ENCODE results near the gene CST9L.
"Not testable (repeated sequence)": the region's sequence is repeated elsewhere in the genome, so short reads cannot be mapped to it uniquely, and the experiment has no call there.

CST9L gene

DNA sequence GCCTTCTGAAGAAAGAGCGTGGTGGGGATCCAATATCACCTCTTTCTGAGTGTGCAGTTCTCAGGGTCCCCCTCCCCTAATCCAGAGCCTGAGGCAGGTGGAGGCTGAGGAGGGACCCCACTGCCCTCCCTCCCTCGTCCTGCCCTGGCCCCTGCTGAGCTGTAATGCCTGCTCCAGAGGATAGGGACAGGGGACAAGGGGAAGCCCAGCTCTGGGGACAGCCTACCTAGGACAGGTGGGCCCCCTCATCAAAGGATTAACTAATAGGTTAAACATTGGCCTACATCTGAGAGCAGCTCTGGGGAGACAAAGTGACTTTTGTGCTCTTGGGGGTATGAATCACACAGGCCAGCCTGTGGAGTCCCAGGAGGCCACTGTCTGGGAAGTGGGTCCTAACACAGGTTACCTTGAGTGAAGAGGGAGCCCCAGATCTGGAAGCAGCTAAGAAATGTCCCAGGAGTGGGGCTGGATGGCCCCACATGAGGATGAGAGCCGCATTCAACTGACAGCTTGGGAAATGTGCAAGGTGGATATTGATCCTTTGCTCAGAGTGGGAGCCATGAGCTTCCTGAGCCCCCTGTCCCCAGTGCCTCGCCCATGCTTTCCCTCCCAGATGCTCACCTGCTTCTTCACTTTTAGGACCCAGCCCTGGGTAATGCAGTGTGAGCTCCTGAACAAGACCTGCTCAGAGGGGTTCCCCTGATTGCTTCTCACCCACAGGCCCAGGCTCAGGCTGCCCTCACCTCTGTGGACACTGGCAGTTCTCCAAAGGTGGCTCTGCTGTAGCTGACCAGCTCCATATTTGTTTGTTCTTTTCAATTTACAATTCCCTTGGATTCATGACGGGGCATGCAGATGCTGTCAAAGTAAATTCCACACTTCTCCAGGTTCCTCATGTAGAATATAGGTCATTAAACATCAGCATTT, 17.8 kb upstream of the CST9L start:
- no peak for DNase-seq

GRCh38 chr20:23585449-23585807, 17.1 kb upstream of the CST9L start:
- DNase-seq = no peak

- no peak for DNase-seq
Measured at GRCh38 chr20:23584434-23585199, 16.3 kb upstream of the CST9L start.

GRCh38 chr20:23583526-23583925, 15.2 kb upstream of the CST9L start:
- no peak for DNase-seq

DNA sequence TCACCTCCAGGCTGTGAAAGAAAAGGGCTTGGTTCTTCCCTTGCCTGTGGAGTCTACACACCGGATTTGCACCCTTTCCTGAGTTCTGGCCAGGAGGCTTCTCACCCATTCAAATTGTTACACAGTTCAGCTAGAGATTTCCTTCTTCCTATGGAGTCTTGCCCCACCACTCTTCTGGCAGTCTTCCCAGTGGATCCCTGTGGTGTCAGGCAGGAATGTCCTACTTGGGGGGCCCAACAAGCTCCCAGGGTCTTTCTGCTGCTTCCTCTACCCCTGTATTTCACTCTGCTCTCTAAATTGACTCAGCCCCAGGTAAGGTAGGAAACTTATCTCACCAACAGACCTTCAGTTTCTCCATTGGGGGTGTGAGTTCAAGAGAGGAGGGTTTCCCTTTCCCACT, 14.0 kb upstream of the CST9L start:
- DNase-seq = no peak

DNA sequence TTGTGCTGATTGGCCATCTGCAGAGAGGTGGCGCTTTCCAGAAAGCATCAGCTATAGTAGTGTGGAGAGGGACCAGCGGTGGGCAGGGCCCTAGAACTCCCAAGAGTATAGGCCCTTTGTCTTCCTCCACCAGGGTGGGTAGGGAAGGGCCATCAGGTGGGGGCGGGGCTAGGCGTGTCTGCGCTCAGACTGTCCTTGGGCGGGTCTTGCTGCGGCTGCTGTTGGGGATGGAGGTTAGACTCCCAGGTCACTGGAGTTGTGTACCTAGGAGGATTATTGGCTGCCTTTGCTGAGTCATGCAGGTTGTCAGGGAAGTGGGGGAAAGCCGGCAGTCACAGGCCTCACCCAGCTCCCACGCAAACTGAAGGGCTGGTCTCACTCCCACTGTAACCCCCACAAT, 13.5 kb upstream of the CST9L start:
- not testable (repeated sequence) for DNase-seq

DNA sequence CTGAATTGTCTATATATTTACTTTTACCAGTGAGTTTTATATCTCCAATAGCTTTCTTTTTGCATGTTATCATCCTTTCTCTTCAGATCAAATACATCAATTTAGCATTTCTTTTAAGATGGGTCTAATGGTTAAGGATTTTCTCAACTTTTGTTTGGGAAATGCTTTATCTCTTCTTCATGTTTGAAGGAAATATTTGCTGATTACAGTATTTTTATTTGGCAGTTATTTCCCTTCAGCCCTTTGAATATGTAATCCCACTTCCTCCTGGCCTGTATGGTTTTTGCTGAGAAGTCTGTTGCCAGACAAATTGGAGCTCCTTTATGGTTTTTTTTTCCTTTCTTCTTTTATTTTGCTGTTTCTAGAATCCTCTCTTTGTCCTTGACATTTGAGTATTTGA, 6.7 kb upstream of the CST9L start:
- DNase-seq = no peak

DNA sequence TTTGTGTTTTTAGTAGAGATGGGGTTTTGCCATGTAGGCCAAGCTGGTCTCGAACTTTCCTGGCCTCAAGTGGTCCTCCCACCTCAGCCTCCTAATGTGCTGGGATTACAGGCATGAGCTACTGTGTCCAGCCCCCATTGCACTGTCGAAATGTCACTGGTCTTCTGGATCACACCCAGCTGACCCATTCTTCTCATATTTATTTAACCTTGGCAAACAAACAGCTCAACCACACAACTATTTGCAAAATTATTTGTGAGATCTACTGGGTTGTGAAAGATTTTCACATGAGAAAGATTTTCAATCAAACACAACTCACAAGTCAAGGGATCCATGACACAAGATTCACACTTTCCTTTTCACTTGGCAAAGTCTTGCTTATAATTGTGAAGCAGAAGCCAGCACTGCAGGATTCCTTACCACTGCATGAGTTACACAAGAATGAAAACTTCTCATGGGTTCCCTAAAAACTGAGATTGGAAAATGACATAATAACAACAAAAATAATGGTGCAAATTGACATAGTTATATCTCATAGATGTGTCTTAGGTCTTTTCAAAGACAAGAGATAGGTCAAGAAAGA, 2.0 kb upstream of the CST9L start:
- no peak for DNase-seq

GRCh38 chr20:23569570-23569969, 1.3 kb upstream of the CST9L start:
- no peak for DNase-seq

- DNase-seq = no peak
Measured at GRCh38 chr20:23568971-23569330, 667 bp upstream of the CST9L start.

DNA sequence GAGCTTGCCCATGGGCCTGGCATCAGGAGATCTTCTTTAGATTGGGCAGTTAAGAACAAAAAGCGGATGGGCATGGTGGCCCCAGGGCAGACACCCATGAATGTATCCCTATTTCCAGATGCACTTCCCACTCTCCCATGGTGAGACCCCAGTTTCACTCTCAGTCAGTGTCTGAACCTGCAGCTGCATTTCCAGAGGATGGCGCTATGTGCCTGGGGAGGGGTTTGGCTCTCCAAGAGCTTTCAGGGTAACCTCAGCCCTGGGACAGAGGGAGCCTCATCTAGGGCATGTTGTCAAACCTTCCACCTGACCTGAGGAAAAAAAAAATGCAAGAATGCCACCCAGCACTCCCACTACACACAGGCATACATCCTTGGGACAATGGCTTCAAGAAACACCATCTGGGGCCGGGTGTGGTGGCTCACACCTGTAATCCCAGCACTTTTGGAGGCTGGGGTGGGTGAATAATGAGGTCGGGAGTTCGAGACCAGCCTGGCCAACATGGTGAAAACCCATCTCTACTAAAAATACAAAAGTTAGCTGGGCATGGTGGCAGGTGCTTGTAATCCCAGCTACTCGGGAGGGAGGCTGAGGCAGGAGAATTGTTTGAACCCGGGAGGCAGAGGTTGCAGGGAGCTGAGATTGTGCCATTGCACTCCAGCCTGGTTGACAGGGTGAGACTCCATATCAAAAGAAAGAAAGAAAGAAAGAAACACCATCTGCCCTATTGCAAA, 1.9 kb downstream of the CST9L start:
- no peak for DNase-seq

- no peak for DNase-seq
Measured at GRCh38 chr20:23565503-23566045, 2.7 kb downstream of the CST9L start.

- DNase-seq = no peak
Measured at GRCh38 chr20:23564927-23565326, 3.4 kb downstream of the CST9L start.

- DNase-seq = no peak
Measured at GRCh38 chr20:23562721-23563342, 5.5 kb downstream of the CST9L start.

DNA sequence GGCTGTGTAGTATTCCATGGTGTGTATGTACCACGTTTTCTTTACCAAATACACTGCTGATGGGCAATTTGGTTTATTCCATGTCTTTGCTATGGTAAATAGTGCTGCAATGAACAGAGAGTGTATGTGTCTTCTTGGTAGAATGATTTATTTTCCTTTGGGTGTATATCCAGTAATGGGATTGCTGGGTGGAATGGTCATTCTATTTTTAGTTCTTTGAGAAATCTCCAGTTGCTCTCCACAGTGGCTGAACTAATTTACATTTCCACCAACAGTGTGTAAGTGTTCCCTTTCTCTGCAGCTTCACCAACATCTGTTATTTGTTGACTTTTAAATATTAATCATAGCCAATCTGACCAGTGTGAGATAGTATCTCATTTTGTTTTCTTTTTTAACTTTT, 13.9 kb downstream of the CST9L start:
- no peak for DNase-seq

DNA sequence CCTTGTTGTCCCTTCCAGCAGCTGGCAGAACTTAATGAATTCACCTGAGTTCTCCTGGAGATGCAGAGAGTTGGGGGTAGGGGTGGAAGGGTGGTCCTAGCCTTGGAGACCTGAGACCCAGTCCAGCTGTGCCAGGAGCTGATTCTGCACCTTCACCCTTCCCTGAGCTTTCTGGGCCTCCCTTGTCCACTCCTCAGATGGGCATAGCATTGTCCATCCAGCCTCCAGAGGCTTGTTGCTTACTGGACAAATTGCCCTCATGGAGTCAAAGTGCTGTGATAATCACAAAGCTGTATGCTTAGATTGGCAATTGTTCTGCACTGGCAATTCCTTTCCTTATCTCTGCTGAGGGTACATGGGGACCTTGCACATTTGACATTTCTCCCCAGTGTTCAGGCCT, 16.5 kb downstream of the CST9L start:
- no peak for DNase-seq

DNA sequence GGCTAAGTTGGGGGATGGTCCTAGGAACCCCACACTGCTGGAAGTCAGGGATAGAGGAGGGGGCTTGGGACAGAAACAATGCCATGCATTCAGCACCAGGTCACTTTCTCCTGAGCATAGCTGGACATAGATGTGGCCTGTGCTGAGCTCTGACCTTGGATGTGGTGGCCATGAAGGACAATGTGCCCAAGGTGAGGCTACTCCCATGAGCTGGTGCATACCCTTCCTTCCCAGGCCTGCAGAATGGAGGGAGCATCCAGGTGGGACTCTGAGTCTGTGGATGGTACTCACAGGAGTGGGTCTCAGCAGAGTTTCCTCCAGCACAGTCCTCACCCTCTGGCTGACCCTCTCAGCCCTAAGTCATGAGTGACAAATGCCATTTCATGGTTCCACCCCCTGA, 16.9 kb downstream of the CST9L start:
- no peak for DNase-seq

- no peak for DNase-seq
Measured at GRCh38 chr20:23550227-23550626, 18.1 kb downstream of the CST9L start.

DNA sequence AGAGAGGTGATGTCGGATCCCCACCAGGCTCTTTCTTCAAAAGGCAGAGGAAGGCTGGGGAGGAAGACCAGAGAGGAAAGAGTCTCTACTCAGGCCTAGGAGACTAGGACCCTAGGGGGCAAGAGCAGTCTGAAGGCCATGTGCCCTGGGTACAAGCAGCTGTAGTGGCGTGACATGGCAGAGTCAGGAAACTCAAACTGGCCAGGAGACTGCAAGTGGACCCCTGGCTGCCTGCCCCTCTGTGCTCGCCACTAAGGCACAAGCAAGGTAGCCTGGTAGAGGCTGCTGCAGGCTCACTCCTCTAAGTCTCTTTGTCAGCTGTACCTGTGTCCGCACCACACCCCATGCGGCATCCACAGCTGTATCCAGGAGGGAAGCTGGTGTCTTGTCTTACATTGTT, 19.9 kb downstream of the CST9L start:
- no peak for DNase-seq

- no peak for DNase-seq
Measured at GRCh38 chr20:23547613-23548012, 20.7 kb downstream of the CST9L start.

GRCh38 chr20:23546435-23547144, 21.7 kb downstream of the CST9L start:
- DNase-seq = no peak

- no peak for DNase-seq
Measured at GRCh38 chr20:23544133-23544532, 24.2 kb downstream of the CST9L start.
